ENCODE results near the gene ARHGAP23. TPM values are rescaled to one million over a fixed set of nuclear protein-coding genes. Genes with fewer than 3 reads are reported as not detected.

Gene ARHGAP23
- total and polyA plus RNA-seq, 2 experiments from 2014 or later: 16.0 to 30.0 TPM

- Histone ChIP-seq H3K4me3 (no peak overlapping the region), H3K27me3 (no peaks in the 10 kb centered on the region), H4K20me1 (ENCODE audit: insufficient read depth, poor library complexity, severe bottlenecking) (no peaks in the 10 kb centered on the region), H3K27ac (no peak overlapping the region), H3K9me2 (replicated peaks; ENCODE audit: insufficient read depth) (no peaks in the 10 kb centered on the region), H3K79me2 (no peaks in the 10 kb centered on the region), H2AFZ (no peak overlapping the region), H3K4me2 (no peak overlapping the region), H3K4me1 (ENCODE audit: insufficient read depth) (no peaks in the 10 kb centered on the region), H3K36me3 (replicated peaks; ENCODE audit: insufficient read depth, low read depth) (peaks cover 5% of the 10 kb centered on the region), H3K9me3 (ENCODE audit: low read depth) (no peaks in the 10 kb centered on the region)
- WGBS (ENCODE audit: low lambda C conversion rate, missing lambda C conversion rate): 66% methylated on average over 4 of the region's 4 CpGs
- TF ChIP-seq CTCF (IDR thresholded peaks at IDR 0.05; ENCODE audit: poor library complexity): no peak
- no peak for TF ChIP-seq EZH2phosphoT487 (IDR thresholded peaks at IDR 0.05; ENCODE audit: low read depth, severe bottlenecking, unreplicated experiment)
- TF ChIP-seq EZH2 (IDR thresholded peaks at IDR 0.05; ENCODE audit: borderline replicate concordance): no peak
- no peak for DNase-seq (ENCODE audit: low spot score)
Measured at GRCh38 chr17:38403491-38403890, 24.8 kb upstream of the ARHGAP23 start.

- TF ChIP-seq EZH2 (IDR thresholded peaks at IDR 0.05; ENCODE audit: borderline replicate concordance): no peak
- no peak for TF ChIP-seq EZH2phosphoT487 (IDR thresholded peaks at IDR 0.05; ENCODE audit: low read depth, severe bottlenecking, unreplicated experiment)
- no peak for TF ChIP-seq CTCF (IDR thresholded peaks at IDR 0.05; ENCODE audit: poor library complexity)
- H3K9me3 ChIP-seq (ENCODE audit: low read depth): no peaks in the 10 kb centered on the region
- no peaks in the 10 kb centered on the region for H3K27me3 ChIP-seq
Measured at GRCh38 chr17:38404174-38404943, 23.9 kb upstream of the ARHGAP23 start.

GRCh38 chr17:38405654-38406053 lies 22.6 kb upstream of the ARHGAP23 start:
- Histone ChIP-seq H3K27me3 (no peaks in the 10 kb centered on the region), H3K4me3 (no peak overlapping the region)
- WGBS (ENCODE audit: low lambda C conversion rate, missing lambda C conversion rate): 97% methylated on average over 4 of the region's 4 CpGs

More at GRCh38 chr17:38404174-38404943, 23.9 kb upstream of the ARHGAP23 start:
- DNase-seq (ENCODE audit: low spot score): no peak
- H3K4me1 ChIP-seq (ENCODE audit: insufficient read depth): no peaks in the 10 kb centered on the region
- H3K27ac ChIP-seq: no peak overlapping the region
- no peaks in the 10 kb centered on the region for H4K20me1 ChIP-seq (ENCODE audit: insufficient read depth, poor library complexity, severe bottlenecking)
- no peak overlapping the region for H2AFZ ChIP-seq
- 82% methylated on average over 16 of the region's 16 CpGs for WGBS (ENCODE audit: low lambda C conversion rate, missing lambda C conversion rate)
- no peak overlapping the region for H3K4me3 ChIP-seq
- no peak overlapping the region for H3K4me2 ChIP-seq
- H3K9me2 ChIP-seq (replicated peaks; ENCODE audit: insufficient read depth): no peaks in the 10 kb centered on the region
- H3K36me3 ChIP-seq (replicated peaks; ENCODE audit: insufficient read depth, low read depth): peaks cover 5% of the 10 kb centered on the region
- no peaks in the 10 kb centered on the region for H3K79me2 ChIP-seq

More at GRCh38 chr17:38405654-38406053, 22.6 kb upstream of the ARHGAP23 start:
- Histone ChIP-seq H4K20me1 (ENCODE audit: insufficient read depth, poor library complexity, severe bottlenecking) (no peaks in the 10 kb centered on the region), H3K9me2 (replicated peaks; ENCODE audit: insufficient read depth) (no peaks in the 10 kb centered on the region), H3K4me2 (no peak overlapping the region), H3K4me1 (ENCODE audit: insufficient read depth) (no peaks in the 10 kb centered on the region), H3K79me2 (no peaks in the 10 kb centered on the region), H3K9me3 (ENCODE audit: low read depth) (no peaks in the 10 kb centered on the region), H2AFZ (no peak overlapping the region), H3K27ac (no peak overlapping the region), H3K36me3 (replicated peaks; ENCODE audit: insufficient read depth, low read depth) (peaks cover under 1% of the 10 kb centered on the region)
- TF ChIP-seq EZH2 (IDR thresholded peaks at IDR 0.05; ENCODE audit: borderline replicate concordance): no peak
- no peak for TF ChIP-seq CTCF (IDR thresholded peaks at IDR 0.05; ENCODE audit: poor library complexity)
- no peak for TF ChIP-seq EZH2phosphoT487 (IDR thresholded peaks at IDR 0.05; ENCODE audit: low read depth, severe bottlenecking, unreplicated experiment)
- DNase-seq (ENCODE audit: low spot score): no peak

Data from hepatocyte (in vitro differentiated cells).